PC-3 (cell line): ENCODE measurements around the gene FBXO10.

ENCODE experiments used
- EZH2 ChIP-seq: fragments of 300-600 bp; sonication (generic); IDR thresholded peaks from one replicate; pipeline ENCODE4 v1.6.1; 2017; ENCODE audit warnings: antibody characterized with exemption, mild to moderate bottlenecking, low read length; ENCODE audit not compliant: unreplicated experiment
- EZH2phosphoT487 ChIP-seq: fragments of 300-600 bp; sonication (generic); IDR thresholded peaks from 2 replicates; pipeline ENCODE4 v1.6.1; 2018; ENCODE audit warnings: mild to moderate bottlenecking, antibody characterized with exemption, low read length, borderline replicate concordance
- TF ChIP-seq, protein P1 (sequence below): fragments of 300-600 bp; sonication (generic); conservative IDR thresholded peaks from 2 replicates; pipeline ENCODE4 v1.5.1; 2017; ENCODE audit warnings: antibody characterized with exemption, low read depth, mild to moderate bottlenecking, low read length

GRCh38 chr9:37464426-37465248 lies 111.5 kb downstream of the FBXO10 start:
- TF ChIP-seq EZH2phosphoT487 (no peak), EZH2 (no peak)
- TF ChIP-seq, protein P1, sequence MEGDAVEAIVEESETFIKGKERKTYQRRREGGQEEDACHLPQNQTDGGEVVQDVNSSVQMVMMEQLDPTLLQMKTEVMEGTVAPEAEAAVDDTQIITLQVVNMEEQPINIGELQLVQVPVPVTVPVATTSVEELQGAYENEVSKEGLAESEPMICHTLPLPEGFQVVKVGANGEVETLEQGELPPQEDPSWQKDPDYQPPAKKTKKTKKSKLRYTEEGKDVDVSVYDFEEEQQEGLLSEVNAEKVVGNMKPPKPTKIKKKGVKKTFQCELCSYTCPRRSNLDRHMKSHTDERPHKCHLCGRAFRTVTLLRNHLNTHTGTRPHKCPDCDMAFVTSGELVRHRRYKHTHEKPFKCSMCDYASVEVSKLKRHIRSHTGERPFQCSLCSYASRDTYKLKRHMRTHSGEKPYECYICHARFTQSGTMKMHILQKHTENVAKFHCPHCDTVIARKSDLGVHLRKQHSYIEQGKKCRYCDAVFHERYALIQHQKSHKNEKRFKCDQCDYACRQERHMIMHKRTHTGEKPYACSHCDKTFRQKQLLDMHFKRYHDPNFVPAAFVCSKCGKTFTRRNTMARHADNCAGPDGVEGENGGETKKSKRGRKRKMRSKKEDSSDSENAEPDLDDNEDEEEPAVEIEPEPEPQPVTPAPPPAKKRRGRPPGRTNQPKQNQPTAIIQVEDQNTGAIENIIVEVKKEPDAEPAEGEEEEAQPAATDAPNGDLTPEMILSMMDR = no peak
